Measurements from ENCODE around the gene DZIP3. TPM values are rescaled to one million over a fixed set of nuclear protein-coding genes. Genes with fewer than 3 reads are reported as not detected.
"Not testable (repeated sequence)": the region's sequence is repeated elsewhere in the genome, so short reads cannot be mapped to it uniquely, and the experiment has no call there.

DZIP3 gene
- total RNA-seq, 2 donors from 2014 or later = 14.3 to 15.1 TPM

- Mint-ChIP-seq H3K4me3 (no peak overlapping the region), H3K27ac (no peak overlapping the region), H3K36me3 (ENCODE audit: low read depth) (peaks cover 18% of the 10 kb centered on the region), H3K27me3 (no peaks in the 10 kb centered on the region), H3K4me1 (peaks cover 7% of the 10 kb centered on the region)
- ATAC-seq (no peak), DNase-seq (no peak)
- H3K9me3 ChIP-seq (ENCODE audit: control insufficient read depth, low read length, poor library complexity, severe bottlenecking) = no peaks in the 10 kb centered on the region
These were observed 79.7 kb downstream of the DZIP3 start for GRCh38 chr3:108669208-108669607.

- Mint-ChIP-seq H3K27ac (no peak overlapping the region), H3K4me3 (no peak overlapping the region), H3K36me3 (ENCODE audit: low read depth) (peaks cover 10% of the 10 kb centered on the region), H3K27me3 (no peaks in the 10 kb centered on the region), H3K4me1 (no peaks in the 10 kb centered on the region)
- ATAC-seq (no peak), DNase-seq (no peak)
- H3K9me3 ChIP-seq (ENCODE audit: control insufficient read depth, low read length, poor library complexity, severe bottlenecking) = no peaks in the 10 kb centered on the region
These were observed 83.2 kb downstream of the DZIP3 start for GRCh38 chr3:108672701-108673100.

GRCh38 chr3:108673988-108674661 is 84.6 kb downstream of the DZIP3 start:
- Mint-ChIP-seq H3K27ac (no peak overlapping the region), H3K4me1 (no peaks in the 10 kb centered on the region), H3K27me3 (no peaks in the 10 kb centered on the region), H3K36me3 (ENCODE audit: low read depth) (peaks cover 10% of the 10 kb centered on the region), H3K4me3 (no peak overlapping the region)
- DNase-seq (no peak), ATAC-seq (no peak)
- H3K9me3 ChIP-seq (ENCODE audit: control insufficient read depth, low read length, poor library complexity, severe bottlenecking) = no peaks in the 10 kb centered on the region

- no peak overlapping the region for H3K27ac Mint-ChIP-seq
- no peak overlapping the region for H3K4me3 Mint-ChIP-seq
- peaks cover 6% of the 10 kb centered on the region for H3K36me3 Mint-ChIP-seq (ENCODE audit: low read depth)
- no peaks in the 10 kb centered on the region for H3K9me3 ChIP-seq (ENCODE audit: control insufficient read depth, low read length, poor library complexity, severe bottlenecking)
- H3K4me1 Mint-ChIP-seq = no peaks in the 10 kb centered on the region
- H3K27me3 Mint-ChIP-seq = no peaks in the 10 kb centered on the region
- ATAC-seq = no peak
- no peak for DNase-seq
These were observed 88.3 kb downstream of the DZIP3 start for GRCh38 chr3:108677811-108678210.

GRCh38 chr3:108692286-108692685 is 102.8 kb downstream of the DZIP3 start:
- DNase-seq; H3K27ac Mint-ChIP-seq; H3K9me3 ChIP-seq (ENCODE audit: control insufficient read depth, low read length, poor library complexity, severe bottlenecking); H3K27me3 Mint-ChIP-seq; H3K36me3 Mint-ChIP-seq (ENCODE audit: low read depth); H3K4me1 Mint-ChIP-seq; H3K4me3 Mint-ChIP-seq; ATAC-seq: not testable (repeated sequence)

- DNase-seq (no peak), ATAC-seq (no peak)
- no peaks in the 10 kb centered on the region for H3K9me3 ChIP-seq (ENCODE audit: control insufficient read depth, low read length, poor library complexity, severe bottlenecking)
- H3K4me1 Mint-ChIP-seq = no peaks in the 10 kb centered on the region
- H3K27ac Mint-ChIP-seq = no peak overlapping the region
- H3K27me3 Mint-ChIP-seq = no peaks in the 10 kb centered on the region
- no peaks in the 10 kb centered on the region for H3K36me3 Mint-ChIP-seq (ENCODE audit: low read depth)
- H3K4me3 Mint-ChIP-seq = no peak overlapping the region
These were observed 108.9 kb downstream of the DZIP3 start for GRCh38 chr3:108698461-108698860.

GRCh38 chr3:108705045-108705444 is 115.5 kb downstream of the DZIP3 start:
- H3K9me3 ChIP-seq (ENCODE audit: control insufficient read depth, low read length, poor library complexity, severe bottlenecking) = no peaks in the 10 kb centered on the region
- Mint-ChIP-seq H3K36me3 (ENCODE audit: low read depth) (no peaks in the 10 kb centered on the region), H3K27ac (no peak overlapping the region), H3K27me3 (no peaks in the 10 kb centered on the region), H3K4me1 (no peaks in the 10 kb centered on the region), H3K4me3 (no peak overlapping the region)
- ATAC-seq (no peak), DNase-seq (no peak)

GRCh38 chr3:108713009-108713516 is 123.5 kb downstream of the DZIP3 start:
- ATAC-seq = no peak
- Mint-ChIP-seq H3K36me3 (ENCODE audit: low read depth) (no peaks in the 10 kb centered on the region), H3K4me1 (no peaks in the 10 kb centered on the region), H3K27me3 (peaks cover 5% of the 10 kb centered on the region), H3K4me3 (no peak overlapping the region), H3K27ac (no peak overlapping the region)
- H3K9me3 ChIP-seq (ENCODE audit: control insufficient read depth, low read length, poor library complexity, severe bottlenecking) = no peaks in the 10 kb centered on the region
- DNase-seq = no peak

GRCh38 chr3:108713816-108714215 is 124.3 kb downstream of the DZIP3 start:
- Mint-ChIP-seq H3K27ac (no peak overlapping the region), H3K36me3 (ENCODE audit: low read depth) (no peaks in the 10 kb centered on the region), H3K4me3 (no peak overlapping the region), H3K4me1 (no peaks in the 10 kb centered on the region), H3K27me3 (peaks cover 5% of the 10 kb centered on the region)
- ATAC-seq (no peak), DNase-seq (no peak)
- H3K9me3 ChIP-seq (ENCODE audit: control insufficient read depth, low read length, poor library complexity, severe bottlenecking) = no peaks in the 10 kb centered on the region

GRCh38 chr3:108718454-108718853 is 128.9 kb downstream of the DZIP3 start:
- DNase-seq (no peak), ATAC-seq (no peak)
- Mint-ChIP-seq H3K4me3 (no peak overlapping the region), H3K36me3 (ENCODE audit: low read depth) (no peaks in the 10 kb centered on the region), H3K27me3 (no peaks in the 10 kb centered on the region), H3K27ac (no peak overlapping the region), H3K4me1 (no peaks in the 10 kb centered on the region)
- H3K9me3 ChIP-seq (ENCODE audit: control insufficient read depth, low read length, poor library complexity, severe bottlenecking) = no peaks in the 10 kb centered on the region

- Mint-ChIP-seq H3K27me3 (no peaks in the 10 kb centered on the region), H3K4me1 (no peaks in the 10 kb centered on the region), H3K36me3 (ENCODE audit: low read depth) (no peaks in the 10 kb centered on the region), H3K4me3 (no peak overlapping the region), H3K27ac (no peak overlapping the region)
- no peaks in the 10 kb centered on the region for H3K9me3 ChIP-seq (ENCODE audit: control insufficient read depth, low read length, poor library complexity, severe bottlenecking)
- ATAC-seq (no peak), DNase-seq (no peak)
These were observed 129.8 kb downstream of the DZIP3 start for GRCh38 chr3:108719178-108719806.

- Mint-ChIP-seq H3K36me3 (ENCODE audit: low read depth) (no peaks in the 10 kb centered on the region), H3K27ac (no peak overlapping the region), H3K4me1 (no peaks in the 10 kb centered on the region), H3K4me3 (no peak overlapping the region), H3K27me3 (no peaks in the 10 kb centered on the region)
- H3K9me3 ChIP-seq (ENCODE audit: control insufficient read depth, low read length, poor library complexity, severe bottlenecking) = no peaks in the 10 kb centered on the region
- no peak for DNase-seq
- ATAC-seq = no peak
These were observed 133.2 kb downstream of the DZIP3 start for GRCh38 chr3:108722724-108723123.

GRCh38 chr3:108724101-108724500 is 134.6 kb downstream of the DZIP3 start:
- ATAC-seq = no peak
- no peak for DNase-seq
- no peak overlapping the region for H3K4me3 Mint-ChIP-seq
- H3K27me3 Mint-ChIP-seq = no peaks in the 10 kb centered on the region
- H3K9me3 ChIP-seq (ENCODE audit: control insufficient read depth, low read length, poor library complexity, severe bottlenecking) = no peaks in the 10 kb centered on the region
- H3K27ac Mint-ChIP-seq = no peak overlapping the region
- no peaks in the 10 kb centered on the region for H3K4me1 Mint-ChIP-seq
- H3K36me3 Mint-ChIP-seq (ENCODE audit: low read depth) = no peaks in the 10 kb centered on the region

GRCh38 chr3:108728105-108728504 is 138.6 kb downstream of the DZIP3 start:
- no peak for DNase-seq
- ATAC-seq = no peak
- Mint-ChIP-seq H3K27ac (no peak overlapping the region), H3K27me3 (no peaks in the 10 kb centered on the region), H3K4me1 (peaks cover 2% of the 10 kb centered on the region), H3K4me3 (no peak overlapping the region), H3K36me3 (ENCODE audit: low read depth) (no peaks in the 10 kb centered on the region)
- no peaks in the 10 kb centered on the region for H3K9me3 ChIP-seq (ENCODE audit: control insufficient read depth, low read length, poor library complexity, severe bottlenecking)

Measured in T-helper 17 cell (primary cell).